Bladder microvascular endothelial cell (primary cell): ENCODE data around the gene NTPCR. TPM values are rescaled to one million over a fixed set of nuclear protein-coding genes. Genes with fewer than 3 reads are reported as not detected.

Experiments used
- total RNA-seq: library from RNA; depleted of rRNA; stranded (reverse); fragments of >200 nt; gene quantifications from 2 replicates; pipeline ENCODE4 v1.2.3, GENCODE V29; 2014

NTPCR gene
- 7.1 and 12.1 TPM in 2 replicates for total RNA-seq

GRCh38 chr1:232950197-232951176 lies at the start of gene NTPCR:
Gene NTPCR (plus strand): TSS chr1:232950611. CDS start chr1:232950711, 100 bp downstream.

Other genes starting within 250 kb of the NTPCR start
- gene MAP10, start 145.2 kb upstream of the NTPCR start, total RNA-seq: 0.88 and 1.3 TPM in 2 replicates